Peyer's patch (tissue), 4 donors: ENCODE measurements around the gene LCP2. TPM values are rescaled to one million over a fixed set of nuclear protein-coding genes. Genes with fewer than 3 reads are reported as not detected.

ENCODE experiments used
- DNase-seq, 3 donors: peaks; one replicate each; pipeline ENCODE4 v3.0.0-alpha.2; 2017 to 2019
- H3K27ac ChIP-seq, 4 donors: fragments of 200-600 bp; sonication (generic); one replicate each; pipeline ENCODE4 v1.5.1; 2016 to 2019
- H3K27me3 ChIP-seq, 2 donors: fragments of 200-600 bp; sonication (generic); one replicate each; pipeline ENCODE4 v1.5.1; 2019
- H3K36me3 ChIP-seq, 3 donors: fragments of 200-600 bp; sonication (generic); one replicate each; pipeline ENCODE4 v1.5.1; 2016 to 2019
- H3K4me1 ChIP-seq, 4 donors: fragments of 200-600 bp; sonication (generic); one replicate each; pipeline ENCODE4 v1.5.1; 2016 to 2019
- H3K4me3 ChIP-seq, 4 donors: fragments of 200-600 bp; sonication (generic); 1 replicate in 3 of 4; 2 replicates in 1 of 4; pipeline ENCODE4 v1.5.1; 2016 to 2019; ENCODE audit warnings: mild to moderate bottlenecking in 1 of 4
- H3K9me3 ChIP-seq, 4 donors: fragments of 200-600 bp; sonication (generic); one replicate each; pipeline ENCODE4 v1.5.1; 2016 to 2019; ENCODE audit warnings: mild to moderate bottlenecking in 1 of 4
- POLR2A ChIP-seq, 2 donors: fragments of 450-650 bp; IDR thresholded peaks; one replicate each; pipeline ENCODE4 v1.5.1; 2017; ENCODE audit warnings: antibody characterized with exemption in 2 of 2, mild to moderate bottlenecking in 2 of 2, moderate library complexity in 2 of 2
- total RNA-seq, 4 donors: library from RNA; depleted of rRNA; stranded (reverse); fragments of >200 nt; gene quantifications; one replicate each; pipeline ENCODE4 v1.1.0, GENCODE V29; 2016
- TF ChIP-seq, protein P1 (sequence below), 6 experiments: fragments of 450-650 bp in 4 of 6; fragments of 200-600 bp in 2 of 6; sonication (generic) in 1 of 6; IDR thresholded peaks; one replicate each; pipeline ENCODE4 v1.5.1; 2017 to 2019; ENCODE audit warnings: antibody characterized with exemption in 6 of 6, mild to moderate bottlenecking in 3 of 6, moderate library complexity in 1 of 6

LCP2 gene
- total RNA-seq, 4 donors from 2014 or later: 27.1 to 139 (median 33.9) TPM

- peak overlapping the region in 2 of 4 donors; percentile 18 to 55 for H3K27ac ChIP-seq
These were observed 17.6 kb upstream of the LCP2 start for GRCh38 chr5:170315154-170315553.

DNA sequence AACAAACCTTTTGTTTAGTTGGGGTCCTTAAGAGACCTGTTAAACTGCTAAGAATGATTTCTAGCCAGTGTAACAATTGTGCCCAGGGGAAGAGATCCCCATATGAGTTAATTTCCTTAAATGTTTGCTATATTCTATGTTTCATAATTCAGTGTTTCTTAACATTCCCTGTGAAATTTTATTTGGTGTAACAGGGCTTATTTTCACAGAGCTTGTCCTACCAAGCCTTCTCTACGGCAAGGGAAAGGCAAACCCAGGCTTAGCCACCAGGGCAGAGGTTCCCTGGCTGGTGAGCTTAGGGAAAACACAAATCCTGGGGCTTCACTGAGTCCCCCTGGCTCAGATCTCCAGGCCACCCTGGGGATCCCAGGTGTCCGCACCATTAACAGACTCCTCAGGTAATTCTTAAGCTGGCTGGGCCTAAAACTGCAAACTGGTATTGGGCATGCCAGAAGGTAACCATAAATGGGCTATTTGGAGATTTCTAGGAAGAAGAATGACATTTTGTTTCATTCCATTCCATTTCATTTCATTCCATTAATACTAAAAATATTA lies 17.0 kb upstream of the LCP2 start:
- no peaks in the 10 kb centered on the region for H3K36me3 ChIP-seq
- peak overlapping the region in 3 of 4 donors; percentile 18 to 55 (median 40) for H3K27ac ChIP-seq
- H3K4me3 ChIP-seq: no peak overlapping the region
- DNase-seq: no peak
- peaks cover 0 to 23% (median 0%) of the 10 kb centered on the region in 4 donors for H3K4me1 ChIP-seq
- no peaks in the 10 kb centered on the region for H3K9me3 ChIP-seq
- TF ChIP-seq, protein P1, sequence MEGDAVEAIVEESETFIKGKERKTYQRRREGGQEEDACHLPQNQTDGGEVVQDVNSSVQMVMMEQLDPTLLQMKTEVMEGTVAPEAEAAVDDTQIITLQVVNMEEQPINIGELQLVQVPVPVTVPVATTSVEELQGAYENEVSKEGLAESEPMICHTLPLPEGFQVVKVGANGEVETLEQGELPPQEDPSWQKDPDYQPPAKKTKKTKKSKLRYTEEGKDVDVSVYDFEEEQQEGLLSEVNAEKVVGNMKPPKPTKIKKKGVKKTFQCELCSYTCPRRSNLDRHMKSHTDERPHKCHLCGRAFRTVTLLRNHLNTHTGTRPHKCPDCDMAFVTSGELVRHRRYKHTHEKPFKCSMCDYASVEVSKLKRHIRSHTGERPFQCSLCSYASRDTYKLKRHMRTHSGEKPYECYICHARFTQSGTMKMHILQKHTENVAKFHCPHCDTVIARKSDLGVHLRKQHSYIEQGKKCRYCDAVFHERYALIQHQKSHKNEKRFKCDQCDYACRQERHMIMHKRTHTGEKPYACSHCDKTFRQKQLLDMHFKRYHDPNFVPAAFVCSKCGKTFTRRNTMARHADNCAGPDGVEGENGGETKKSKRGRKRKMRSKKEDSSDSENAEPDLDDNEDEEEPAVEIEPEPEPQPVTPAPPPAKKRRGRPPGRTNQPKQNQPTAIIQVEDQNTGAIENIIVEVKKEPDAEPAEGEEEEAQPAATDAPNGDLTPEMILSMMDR (IDR thresholded peaks at IDR 0.05): no peak
- TF ChIP-seq POLR2A (IDR thresholded peaks at IDR 0.05): no peak
- no peaks in the 10 kb centered on the region for H3K27me3 ChIP-seq

More at GRCh38 chr5:170315154-170315553, 17.6 kb upstream of the LCP2 start:
- peak in 1 of 3 donors; percentile 75 for DNase-seq
- Histone ChIP-seq H3K9me3 (no peaks in the 10 kb centered on the region), H3K4me3 (no peak overlapping the region), H3K27me3 (no peaks in the 10 kb centered on the region), H3K36me3 (no peaks in the 10 kb centered on the region), H3K4me1 (peaks cover 0 to 19% (median 0%) of the 10 kb centered on the region in 4 donors)
- TF ChIP-seq, protein P1 (IDR thresholded peaks at IDR 0.05): no peak
- TF ChIP-seq POLR2A (IDR thresholded peaks at IDR 0.05): no peak

- DNase-seq: no peak
- peak overlapping the region in 3 of 4 donors; percentile 1 to 30 (median 18) for H3K27ac ChIP-seq
- H3K36me3 ChIP-seq: no peaks in the 10 kb centered on the region
- peaks cover 0 to 27% (median 0%) of the 10 kb centered on the region in 4 donors for H3K4me1 ChIP-seq
- TF ChIP-seq, protein P1 (IDR thresholded peaks at IDR 0.05): no peak
- TF ChIP-seq POLR2A (IDR thresholded peaks at IDR 0.05): no peak
- no peaks in the 10 kb centered on the region for H3K9me3 ChIP-seq
- no peak overlapping the region for H3K4me3 ChIP-seq
- H3K27me3 ChIP-seq: no peaks in the 10 kb centered on the region
These were observed 16.2 kb upstream of the LCP2 start for GRCh38 chr5:170313816-170314215.

- DNase-seq: no peak
- H3K36me3 ChIP-seq: no peaks in the 10 kb centered on the region
- peak overlapping the region in 2 of 4 donors; percentile 18 to 30 for H3K27ac ChIP-seq
- peaks cover 0 to 27% (median 0%) of the 10 kb centered on the region in 4 donors for H3K4me1 ChIP-seq
- TF ChIP-seq POLR2A (IDR thresholded peaks at IDR 0.05): no peak
- TF ChIP-seq, protein P1 (IDR thresholded peaks at IDR 0.05): no peak
- H3K9me3 ChIP-seq: no peaks in the 10 kb centered on the region
- no peak overlapping the region for H3K4me3 ChIP-seq
- H3K27me3 ChIP-seq: no peaks in the 10 kb centered on the region
These were observed 15.8 kb upstream of the LCP2 start for GRCh38 chr5:170313344-170313743.

DNA sequence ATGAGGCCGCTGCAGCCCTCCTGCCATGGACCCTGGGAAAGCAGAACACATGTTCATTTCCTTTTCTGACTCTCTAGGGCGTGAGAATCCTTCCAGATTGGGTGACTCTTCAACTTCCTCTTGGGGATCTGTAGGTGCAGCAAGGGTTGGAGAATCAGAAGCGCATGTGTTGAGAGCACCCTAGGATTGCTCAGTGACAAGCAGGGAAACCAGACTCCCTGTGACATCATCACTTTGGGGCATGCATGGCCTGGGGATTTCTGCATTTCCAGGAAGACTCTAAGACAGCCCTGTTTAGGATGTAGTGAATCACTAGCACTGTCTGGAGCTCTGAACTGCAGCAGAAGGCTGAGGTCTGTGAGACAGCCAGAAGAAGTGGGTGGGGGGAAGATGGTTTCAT lies 15.1 kb upstream of the LCP2 start:
- no peak for DNase-seq
- peak overlapping the region; percentile 6 to 32 (median 18) for H3K27ac ChIP-seq
- H3K36me3 ChIP-seq: no peaks in the 10 kb centered on the region
- TF ChIP-seq POLR2A (IDR thresholded peaks at IDR 0.05): no peak
- TF ChIP-seq, protein P1 (IDR thresholded peaks at IDR 0.05): no peak
- H3K9me3 ChIP-seq: no peaks in the 10 kb centered on the region
- H3K27me3 ChIP-seq: no peaks in the 10 kb centered on the region
- H3K4me3 ChIP-seq: no peak overlapping the region
- peaks cover 0 to 27% (median 0%) of the 10 kb centered on the region in 4 donors for H3K4me1 ChIP-seq
